PC-3 (cell line): ENCODE results near the gene KCTD5. TPM values are rescaled to one million over a fixed set of nuclear protein-coding genes. Genes with fewer than 3 reads are reported as not detected.
"Not testable (repeated sequence)": the region's sequence is repeated elsewhere in the genome, so short reads cannot be mapped to it uniquely, and the experiment has no call there.

Experiments used
- ATAC-seq: fragments of 200-7000 bp; cut with Tn5 transposase; 2 replicates; pipeline ENCODE4 v1.9.1; 2020; ENCODE audit warnings: mild to moderate bottlenecking, moderate library complexity
- BruUV-seq: library from RNA; stranded (reverse); fragments of 400-500 nt; replicated peaks from 2 replicates; lab custom pipeline; 2021; lab: Mats Ljungman, UMichigan
- CTCF ChIA-PET: fragments of 300-600 bp; sonication (Branson Sonifier 250); formaldehyde crosslinking; loops from one replicate; lab custom pipeline; 2022; ENCODE audit warnings: antibody characterized with exemption; lab: Charles Lee
- POLR2A ChIA-PET: fragments of 300-600 bp; sonication (Branson Sonifier 250); formaldehyde crosslinking; loops from one replicate; lab custom pipeline; 2022; ENCODE audit warnings: antibody characterized with exemption; ENCODE audit not compliant: unreplicated experiment; lab: Charles Lee
- DNase-seq: peaks from one replicate; pipeline ENCODE4 v3.0.0-alpha.2; 2015
- H2AFZ ChIP-seq: fragments of 300-600 bp; sonication (generic); 2 replicates; pipeline ENCODE4 v1.6.0; 2016; ENCODE audit warnings: antibody characterized with exemption, low read length
- H3F3A ChIP-seq: fragments of 300-600 bp; sonication (generic); one replicate; pipeline ENCODE4 v1.6.0; 2017; ENCODE audit warnings: antibody characterized with exemption, low read length, control low read depth, mild to moderate bottlenecking; ENCODE audit not compliant: unreplicated experiment
- H3K27ac ChIP-seq: fragments of 300-600 bp; sonication (generic); 2 replicates; pipeline ENCODE4 v1.5.1; 2016; ENCODE audit warnings: mild to moderate bottlenecking, low read length
- H3K27me3 ChIP-seq: fragments of 300-600 bp; sonication (generic); 2 replicates; pipeline ENCODE4 v1.6.1; 2016; ENCODE audit warnings: low read length, mixed read lengths
- H3K36me3 ChIP-seq: fragments of 300-600 bp; sonication (generic); 2 replicates; pipeline ENCODE4 v1.6.1; 2016; ENCODE audit warnings: low read depth, mixed run types, low read length, mixed read lengths
- H3K4me1 ChIP-seq: fragments of 300-600 bp; sonication (generic); 2 replicates; pipeline ENCODE4 v1.5.1; 2016; ENCODE audit warnings: low read length; ENCODE audit not compliant: insufficient read depth
- H3K4me2 ChIP-seq: fragments of 300-600 bp; sonication (generic); 2 replicates; pipeline ENCODE4 v1.6.0; 2016; ENCODE audit warnings: low read length
- H3K4me3 ChIP-seq: fragments of 300-600 bp; sonication (generic); 2 replicates; pipeline ENCODE4 v1.5.1; 2016; ENCODE audit warnings: mild to moderate bottlenecking, low read length, mixed read lengths
- H3K79me2 ChIP-seq: fragments of 300-600 bp; sonication (generic); 2 replicates; pipeline ENCODE4 v1.6.1; 2017; ENCODE audit warnings: low read length, mixed read lengths
- H3K9ac ChIP-seq: fragments of 300-600 bp; sonication (generic); 2 replicates; pipeline ENCODE4 v1.6.0; 2016; ENCODE audit warnings: mild to moderate bottlenecking, low read length
- H3K9me2 ChIP-seq: fragments of 300-600 bp; sonication (generic); replicated peaks from 2 replicates; pipeline ENCODE4 v1.6.1; 2016; ENCODE audit warnings: mixed run types, low read length, mixed read lengths
- H3K9me3 ChIP-seq: fragments of 300-600 bp; sonication (generic); 2 replicates; pipeline ENCODE4 v1.6.1; 2016; ENCODE audit warnings: low read length, mixed read lengths
- H4K20me1 ChIP-seq: fragments of 300-600 bp; sonication (generic); 2 replicates; pipeline ENCODE4 v1.6.1; 2016; ENCODE audit warnings: low read length, mixed read lengths
- CTCF ChIP-seq: fragments of 300-600 bp; sonication (generic); conservative IDR thresholded peaks from 2 replicates; pipeline ENCODE4 v1.5.1; 2017; ENCODE audit warnings: antibody characterized with exemption, low read depth, mild to moderate bottlenecking, low read length
- EZH2 ChIP-seq: fragments of 300-600 bp; sonication (generic); IDR thresholded peaks from one replicate; pipeline ENCODE4 v1.6.1; 2017; ENCODE audit warnings: antibody characterized with exemption, mild to moderate bottlenecking, low read length; ENCODE audit not compliant: unreplicated experiment
- EZH2phosphoT487 ChIP-seq: fragments of 300-600 bp; sonication (generic); IDR thresholded peaks from 2 replicates; pipeline ENCODE4 v1.6.1; 2018; ENCODE audit warnings: mild to moderate bottlenecking, antibody characterized with exemption, low read length, borderline replicate concordance
- intact Hi-C: fragments of 100-400 bp; cut with micrococcal nuclease; formaldehyde crosslinking; loops from 2 replicates; pipeline ENCODE4 v1.9.0; 2023
- total RNA-seq: library from RNA; depleted of rRNA; stranded (reverse); fragments of >200 nt; gene quantifications from 2 replicates; pipeline ENCODE4 v1.2.3, GENCODE V29; 2014

Gene KCTD5
- total RNA-seq, 1 experiment from 2014 or later = 52.2 TPM

GRCh38 chr16:2664574-2664982 is 17.7 kb upstream of the KCTD5 start:
- POLR2A ChIA-PET = no interaction called here

GRCh38 chr16:2666671-2667070 is 15.7 kb upstream of the KCTD5 start:
- POLR2A ChIA-PET, H2AFZ ChIP-seq, intact Hi-C loops, H4K20me1 ChIP-seq, H3F3A ChIP-seq, H3K36me3 ChIP-seq, BruUV-seq, ATAC-seq, H3K4me2 ChIP-seq, H3K27me3 ChIP-seq, H3K9ac ChIP-seq, H3K9me3 ChIP-seq, DNase-seq, H3K79me2 ChIP-seq, H3K9me2 ChIP-seq, H3K27ac ChIP-seq, CTCF ChIA-PET, H3K4me3 ChIP-seq: not testable (repeated sequence)
- H3K4me1 ChIP-seq = peaks cover 28% of the 10 kb centered on the region

More at GRCh38 chr16:2664574-2664982, 17.7 kb upstream of the KCTD5 start:
- peak overlapping the region; percentile 97 for H3K27ac ChIP-seq
- no peaks in the 10 kb centered on the region for H3K9me2 ChIP-seq
- peak overlapping the region; percentile 76 for H3K4me2 ChIP-seq
- CTCF ChIA-PET = no interaction called here
- H3K27me3 ChIP-seq = no peaks in the 10 kb centered on the region
- peaks cover 27% of the 10 kb centered on the region for H3K4me1 ChIP-seq
- TF ChIP-seq EZH2 (no peak), CTCF (no peak), EZH2phosphoT487 (no peak)
- no peaks in the 10 kb centered on the region for H3K9me3 ChIP-seq
- intact Hi-C loops = no loop called here
- H3K79me2 ChIP-seq = no peaks in the 10 kb centered on the region
- H3K36me3 ChIP-seq = no peaks in the 10 kb centered on the region
- no peaks in the 10 kb centered on the region for H4K20me1 ChIP-seq
- peaks cover 3% of the 10 kb centered on the region for H3F3A ChIP-seq
- H3K4me3 ChIP-seq = peak overlapping the region; percentile 44
- DNase-seq (peak; percentile 57), ATAC-seq (no peak)
- no TSS peak for BruUV-seq
- H2AFZ ChIP-seq = peak overlapping the region; percentile 59; the same call in 1 of the 2 replicates
- peak overlapping the region; percentile 72 for H3K9ac ChIP-seq

GRCh38 chr16:2669587-2669986 is 12.7 kb upstream of the KCTD5 start:
- H3K36me3 ChIP-seq, H3F3A ChIP-seq, BruUV-seq, H2AFZ ChIP-seq, DNase-seq, H3K9me3 ChIP-seq, H4K20me1 ChIP-seq, intact Hi-C loops, ATAC-seq, POLR2A ChIA-PET, CTCF ChIA-PET, H3K9ac ChIP-seq, H3K4me2 ChIP-seq, H3K9me2 ChIP-seq, H3K4me3 ChIP-seq, H3K27me3 ChIP-seq, H3K27ac ChIP-seq: not testable (repeated sequence)
- Histone ChIP-seq H3K4me1 (peaks cover 19% of the 10 kb centered on the region), H3K79me2 (peaks cover 12% of the 10 kb centered on the region)

- H3K4me2 ChIP-seq, BruUV-seq, H2AFZ ChIP-seq, H3K9me3 ChIP-seq, ATAC-seq, H3K4me3 ChIP-seq, H3K9me2 ChIP-seq, intact Hi-C loops, H3K36me3 ChIP-seq, H3K27me3 ChIP-seq, H3K27ac ChIP-seq, H3K9ac ChIP-seq, H4K20me1 ChIP-seq, CTCF ChIA-PET, POLR2A ChIA-PET, H3F3A ChIP-seq: not testable (repeated sequence)
- TF ChIP-seq CTCF = peak; percentile 49
- peaks cover 12% of the 10 kb centered on the region for H3K79me2 ChIP-seq
- peaks cover 15% of the 10 kb centered on the region for H3K4me1 ChIP-seq
- DNase-seq = peak; percentile 60
Observed at GRCh38 chr16:2670017-2670416, 12.3 kb upstream of the KCTD5 start.
